Activated T-cell treated with anti-CD3 and anti-CD28 coated beads for 24 hours (primary cell): ENCODE results near the gene SLFN14.
"Not testable (repeated sequence)": the region's sequence is repeated elsewhere in the genome, so short reads cannot be mapped to it uniquely, and the experiment has no call there.

Experiments
- DNase-seq: peaks from one replicate; pipeline ENCODE4 v3.0.0-alpha.2; 2020; ENCODE audit warnings: low read depth

SLFN14 gene

GRCh38 chr17:35560703-35561102, at the start of gene SLFN14:
Gene SLFN14 (minus strand): TSS chr17:35560819. CDS start chr17:35558062, 2,757 bp downstream.
- no peak for DNase-seq

- DNase-seq = no peak
Observed at GRCh38 chr17:35609831-35610230, 49.2 kb upstream of the SLFN14 start.

GRCh38 chr17:35607239-35607847, 46.7 kb upstream of the SLFN14 start:
- no peak for DNase-seq

- DNase-seq = no peak
Observed at GRCh38 chr17:35605678-35606077, 45.1 kb upstream of the SLFN14 start.

- DNase-seq = no peak
Observed at GRCh38 chr17:35603674-35604073, 43.1 kb upstream of the SLFN14 start.

- no peak for DNase-seq
Observed at GRCh38 chr17:35597604-35598003, 37.0 kb upstream of the SLFN14 start.

GRCh38 chr17:35596530-35597233, 36.1 kb upstream of the SLFN14 start:
- no peak for DNase-seq

- no peak for DNase-seq
Observed at GRCh38 chr17:35596072-35596471, 35.5 kb upstream of the SLFN14 start.

- DNase-seq = no peak
Observed at GRCh38 chr17:35588196-35588920, 27.7 kb upstream of the SLFN14 start.

GRCh38 chr17:35587074-35587961, 26.7 kb upstream of the SLFN14 start, which contains the start of gene AP2B1:
Gene AP2B1 (plus strand): TSS chr17:35587322. CDS start chr17:35594031, 6,709 bp downstream.
- peak; percentile 97 for DNase-seq

- DNase-seq = no peak
Observed at GRCh38 chr17:35586569-35587073, 26.0 kb upstream of the SLFN14 start.

- no peak for DNase-seq
Observed at GRCh38 chr17:35584061-35584460, 23.4 kb upstream of the SLFN14 start.

- no peak for DNase-seq
Observed at GRCh38 chr17:35578929-35579432, 18.4 kb upstream of the SLFN14 start.

GRCh38 chr17:35578197-35578928, 17.7 kb upstream of the SLFN14 start, which contains the start of gene PEX12:
Gene PEX12 (minus strand): TSS chr17:35578571. CDS start chr17:35578021, 550 bp downstream.
- DNase-seq = peak; percentile 84

GRCh38 chr17:35577830-35578196, 17.2 kb upstream of the SLFN14 start:
- DNase-seq = no peak

GRCh38 chr17:35575759-35576158, 15.1 kb upstream of the SLFN14 start:
- no peak for DNase-seq

- DNase-seq = no peak
Observed at GRCh38 chr17:35569405-35569804, 8.8 kb upstream of the SLFN14 start.

- DNase-seq = peak; percentile 48
Observed at GRCh38 chr17:35568561-35568960, 7.9 kb upstream of the SLFN14 start.

GRCh38 chr17:35566968-35567367, 6.3 kb upstream of the SLFN14 start:
- DNase-seq = no peak

GRCh38 chr17:35563181-35563580, 2.6 kb upstream of the SLFN14 start:
- DNase-seq = not testable (repeated sequence)
